LNCaP clone FGC (cell line): Measurements from ENCODE around the gene ADGRA3.

Source experiments
- DNase-seq: peaks from one replicate; pipeline ENCODE4 v3.0.0-alpha.2; 2011; ENCODE audit warnings: low read depth
- H3K4me3 ChIP-seq: 2 replicates; pipeline ENCODE4 v1.5.1; 2011; ENCODE audit warnings: mild to moderate bottlenecking, low read depth, low read length, control low read depth
- CTCF ChIP-seq: IDR thresholded peaks from 2 replicates; pipeline ENCODE4 v1.5.1; 2012; ENCODE audit warnings: mild to moderate bottlenecking; ENCODE audit not compliant: control insufficient read depth, insufficient read depth; ENCODE audit errors: extremely low read depth

ADGRA3 gene

GRCh38 chr4:22430626-22431025 is 85.2 kb downstream of the ADGRA3 start:
- DNase-seq: no peak
- H3K4me3 ChIP-seq: no peak overlapping the region
- TF ChIP-seq CTCF: no peak

- no peak for DNase-seq
- no peak for TF ChIP-seq CTCF
- no peak overlapping the region for H3K4me3 ChIP-seq
Measured at GRCh38 chr4:22428441-22428840, 87.4 kb downstream of the ADGRA3 start.

- no peak overlapping the region for H3K4me3 ChIP-seq
- no peak for DNase-seq
- TF ChIP-seq CTCF: no peak
Measured at GRCh38 chr4:22427675-22428074, 88.2 kb downstream of the ADGRA3 start.

GRCh38 chr4:22420291-22420690 is 95.6 kb downstream of the ADGRA3 start:
- DNase-seq: no peak
- no peak for TF ChIP-seq CTCF
- H3K4me3 ChIP-seq: no peak overlapping the region

GRCh38 chr4:22417408-22417807 is 98.5 kb downstream of the ADGRA3 start:
- no peak overlapping the region for H3K4me3 ChIP-seq
- no peak for DNase-seq
- TF ChIP-seq CTCF: no peak

GRCh38 chr4:22416403-22416802 is 99.5 kb downstream of the ADGRA3 start:
- no peak overlapping the region for H3K4me3 ChIP-seq
- no peak for TF ChIP-seq CTCF
- no peak for DNase-seq

- TF ChIP-seq CTCF: no peak
- H3K4me3 ChIP-seq: no peak overlapping the region
- DNase-seq: no peak
Measured at GRCh38 chr4:22414833-22415232, 101.0 kb downstream of the ADGRA3 start.
